Brain pericyte (primary cell): Measurements from ENCODE around the gene PCDH17.

Experiments
- DNase-seq: peaks from one replicate; pipeline ENCODE4 v3.0.0-alpha.2; 2012; ENCODE audit warnings: low read depth, low spot score

The PCDH17 gene

DNA sequence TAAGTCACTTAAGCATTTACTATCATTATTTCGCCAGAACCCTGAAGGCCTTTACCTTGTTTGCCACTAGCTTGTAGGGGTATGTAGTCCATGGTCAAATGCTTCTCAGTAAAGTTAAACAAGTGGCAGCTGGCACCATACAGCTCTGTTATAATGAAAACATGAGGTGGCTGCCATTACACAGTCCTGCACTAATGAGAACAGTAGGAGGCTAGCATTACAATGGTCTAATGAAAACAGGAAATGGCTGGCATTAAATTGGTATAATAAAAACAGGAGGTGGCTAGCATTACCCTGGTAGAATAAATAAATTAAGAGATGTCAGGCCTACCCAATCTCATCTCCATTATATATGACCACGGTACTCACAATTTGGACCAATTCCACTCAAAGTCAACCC is 107.5 kb downstream of the PCDH17 start:
- DNase-seq, result no peak

DNA sequence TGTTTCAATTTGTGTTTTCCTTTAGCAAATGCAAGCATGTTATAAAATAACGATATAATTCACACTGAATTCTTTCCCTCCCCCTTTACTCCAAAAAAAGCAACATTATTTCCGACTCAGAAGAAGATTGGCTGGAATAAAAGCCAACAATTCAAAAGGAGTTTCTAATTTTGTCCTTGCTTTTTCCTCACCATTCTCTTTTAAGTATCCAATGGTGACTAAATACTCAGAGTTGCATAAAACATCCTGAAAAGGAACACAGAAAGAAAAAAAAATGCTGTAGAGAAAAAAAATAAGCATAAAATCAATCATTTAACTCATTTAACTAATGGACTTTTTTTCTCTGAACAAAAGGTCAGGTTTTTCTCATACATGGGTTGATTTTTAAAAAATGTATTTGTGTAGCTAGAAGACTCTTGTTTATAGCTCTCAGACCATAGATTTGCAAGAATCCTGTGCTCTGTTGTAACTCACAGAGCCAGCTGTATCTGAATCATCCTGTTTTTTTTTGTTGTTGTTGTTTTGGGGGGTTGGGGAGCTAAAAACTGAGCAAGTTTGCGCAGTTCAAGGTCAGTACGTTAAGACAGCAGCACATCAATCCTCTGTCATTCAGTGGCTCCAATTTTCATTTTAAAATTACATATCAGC is 108.1 kb downstream of the PCDH17 start:
- DNase-seq, result peak; percentile 18

DNA sequence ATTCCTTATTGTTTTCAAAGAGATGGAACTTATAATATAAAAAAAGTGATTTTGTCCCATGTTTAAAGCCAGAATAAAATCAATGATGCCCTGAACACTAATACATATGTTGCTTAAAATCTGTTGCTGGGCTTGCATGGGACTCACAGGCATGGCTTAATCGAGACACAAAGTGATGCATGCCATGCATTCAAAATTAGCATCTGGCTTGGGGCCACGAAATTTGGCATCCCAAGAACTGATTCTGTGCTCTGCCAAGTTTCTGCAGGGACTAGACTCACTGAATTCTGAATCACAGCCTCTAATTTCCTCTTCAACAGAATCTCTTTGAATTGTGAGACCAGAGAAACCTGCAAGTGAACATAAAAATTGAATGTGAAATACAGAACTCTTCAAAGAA is 109.2 kb downstream of the PCDH17 start:
- DNase-seq, result no peak

DNA sequence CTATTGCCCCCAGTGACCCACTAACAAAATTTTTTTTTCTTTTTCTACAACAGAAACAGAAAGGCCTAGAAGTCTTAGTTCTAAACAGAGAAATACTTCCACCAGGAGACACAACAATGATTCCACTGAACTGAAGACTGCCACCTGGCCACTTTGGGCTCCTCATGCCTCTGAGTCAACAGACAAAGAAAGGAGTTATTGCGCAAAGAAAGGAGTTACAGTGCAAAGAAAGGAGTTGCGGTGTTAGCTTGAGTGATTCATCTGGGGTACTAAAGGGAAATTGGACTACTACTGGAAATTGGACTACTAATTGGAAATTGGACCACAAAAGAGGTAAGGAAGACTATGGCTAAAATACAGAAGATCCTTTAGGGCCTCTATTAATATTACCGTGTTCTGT is 116.6 kb downstream of the PCDH17 start:
- DNase-seq, result no peak

DNA sequence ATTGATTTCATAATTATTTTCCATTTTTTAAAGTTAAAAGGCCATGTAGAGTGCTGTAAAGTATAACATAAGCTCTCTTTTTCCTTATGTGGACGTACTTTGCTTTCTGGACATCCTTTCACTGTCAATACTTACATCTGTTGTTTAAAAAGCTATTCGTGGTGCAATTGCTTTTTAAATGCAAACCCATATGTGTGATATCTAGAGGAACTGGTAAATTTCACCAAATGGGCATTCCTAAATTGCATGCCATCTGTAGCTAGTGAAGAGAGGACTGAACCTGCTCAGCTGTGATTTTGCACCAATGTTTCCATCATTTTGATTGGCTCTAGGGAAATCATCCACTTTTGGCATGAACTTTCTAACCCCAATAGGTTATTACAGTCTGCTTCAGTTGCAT is 129.4 kb downstream of the PCDH17 start:
- DNase-seq, result no peak

DNA sequence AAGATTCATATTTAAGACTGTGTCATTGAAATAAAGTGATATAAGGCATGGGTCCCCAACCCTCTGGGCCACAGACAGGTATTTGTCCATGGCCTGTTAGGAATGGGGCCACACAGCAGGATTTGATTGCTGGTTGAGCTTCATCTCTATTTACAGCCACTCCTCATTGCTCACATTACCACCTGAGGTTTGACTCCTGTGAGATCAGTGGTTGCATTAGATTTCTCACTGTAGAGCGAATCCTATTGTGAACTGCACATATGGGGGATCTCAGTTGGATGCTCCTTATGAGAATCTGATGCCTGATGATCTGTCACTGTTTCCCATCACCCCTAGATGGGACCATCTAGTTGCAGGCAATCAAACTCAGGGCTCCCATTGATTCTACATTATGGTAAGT is 132.1 kb downstream of the PCDH17 start:
- no peak for DNase-seq
